DND-41 (cell line): Measurements from ENCODE around the gene ENOPH1.

Experiments used
- ATAC-seq: fragments of 200-7000 bp; cut with Tn5 transposase; 3 replicates; pipeline ENCODE4 v1.9.1; 2021; ENCODE audit warnings: low read depth; ENCODE audit not compliant: insufficient read depth
- DNase-seq: peaks from one replicate; pipeline ENCODE4 v3.0.0-alpha.2; 2020
- H2AFZ ChIP-seq: 2 replicates; pipeline ENCODE4 v1.6.0; 2012; ENCODE audit warnings: low read depth, low read length
- H3K27ac ChIP-seq: 2 replicates; pipeline ENCODE4 v1.5.1; 2012; ENCODE audit warnings: low read length, inconsistent platforms
- H3K27me3 ChIP-seq: fragments of 200-600 bp; sonication (generic); 2 replicates; pipeline ENCODE4 v1.6.0; 2012; ENCODE audit warnings: low read length, mild to moderate bottlenecking, inconsistent platforms; ENCODE audit not compliant: insufficient read depth, poor library complexity
- H3K36me3 ChIP-seq: 2 replicates; pipeline ENCODE4 v1.5.1; 2012; ENCODE audit warnings: low read length, inconsistent platforms; ENCODE audit not compliant: insufficient read depth
- H3K4me1 ChIP-seq: 2 replicates; pipeline ENCODE4 v1.5.1; 2012; ENCODE audit warnings: mild to moderate bottlenecking, low read length; ENCODE audit not compliant: insufficient read depth
- H3K4me2 ChIP-seq: 2 replicates; pipeline ENCODE4 v1.6.0; 2012; ENCODE audit warnings: mild to moderate bottlenecking, moderate library complexity, low read length, inconsistent platforms; ENCODE audit not compliant: insufficient read depth
- H3K4me3 ChIP-seq, 2 experiments: fragments of 200-600 bp in 1 of 2; shearing (Covaris generic) in 1 of 2; 2 replicates each; pipeline ENCODE4 v1.5.1; 2012 to 2016; ENCODE audit warnings: inconsistent platforms in 2 of 2, low read length in 2 of 2, mild to moderate bottlenecking in 2 of 2, low read depth in 1 of 2, moderate library complexity in 1 of 2
- H3K79me2 ChIP-seq: 2 replicates; pipeline ENCODE4 v1.6.0; 2012; ENCODE audit warnings: low read length, inconsistent platforms; ENCODE audit not compliant: insufficient read depth
- H3K9ac ChIP-seq: 2 replicates; pipeline ENCODE4 v1.6.0; 2012; ENCODE audit warnings: low read depth, mild to moderate bottlenecking, inconsistent platforms, low read length, moderate library complexity
- H3K9me3 ChIP-seq: 2 replicates; pipeline ENCODE4 v1.5.1; 2012; ENCODE audit warnings: low read length, moderate library complexity, mild to moderate bottlenecking, inconsistent platforms; ENCODE audit not compliant: insufficient read depth, severe bottlenecking
- H4K20me1 ChIP-seq: 2 replicates; pipeline ENCODE4 v1.6.0; 2012; ENCODE audit warnings: low read length; ENCODE audit not compliant: insufficient read depth
- EZH2 ChIP-seq: IDR thresholded peaks from 3 replicates; pipeline ENCODE4 v1.6.1; 2012; ENCODE audit warnings: borderline replicate concordance, low read depth, mild to moderate bottlenecking, moderate library complexity, low read length, inconsistent platforms; ENCODE audit not compliant: severe bottlenecking
- TF ChIP-seq, protein P1 (sequence below): IDR thresholded peaks from 2 replicates; pipeline ENCODE4 v1.5.1; 2012; ENCODE audit warnings: borderline replicate concordance, low read length, moderate library complexity, mild to moderate bottlenecking; ENCODE audit not compliant: poor library complexity, severe bottlenecking; ENCODE audit errors: extremely low read depth

ENOPH1 gene

DNA sequence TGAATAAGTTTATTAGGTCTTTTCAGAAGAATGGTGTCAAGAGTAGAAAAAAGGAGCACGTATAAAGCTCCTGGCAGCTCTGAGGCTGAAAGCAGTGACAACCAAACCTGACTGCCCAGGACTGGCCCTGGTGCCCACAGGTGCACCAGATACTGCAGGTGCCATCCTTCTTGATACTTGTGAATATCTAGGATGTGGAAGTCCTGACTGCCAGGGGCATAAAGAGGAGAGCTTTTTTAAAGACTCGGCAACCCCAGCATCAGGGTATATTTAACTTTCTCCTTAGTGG is 70.7 kb downstream of the ENOPH1 start:
- Histone ChIP-seq H3K27me3 (no peaks in the 10 kb centered on the region), H3K27ac (no peak overlapping the region), H3K4me2 (no peak overlapping the region), H2AFZ (no peak overlapping the region), H3K9me3 (no peaks in the 10 kb centered on the region), H3K79me2 (no peaks in the 10 kb centered on the region), H3K4me3 (no peak overlapping the region), H3K4me1 (no peaks in the 10 kb centered on the region), H3K36me3 (no peaks in the 10 kb centered on the region), H4K20me1 (no peaks in the 10 kb centered on the region), H3K9ac (no peak overlapping the region)
- no peak for ATAC-seq
- DNase-seq = no peak
- TF ChIP-seq, protein P1, sequence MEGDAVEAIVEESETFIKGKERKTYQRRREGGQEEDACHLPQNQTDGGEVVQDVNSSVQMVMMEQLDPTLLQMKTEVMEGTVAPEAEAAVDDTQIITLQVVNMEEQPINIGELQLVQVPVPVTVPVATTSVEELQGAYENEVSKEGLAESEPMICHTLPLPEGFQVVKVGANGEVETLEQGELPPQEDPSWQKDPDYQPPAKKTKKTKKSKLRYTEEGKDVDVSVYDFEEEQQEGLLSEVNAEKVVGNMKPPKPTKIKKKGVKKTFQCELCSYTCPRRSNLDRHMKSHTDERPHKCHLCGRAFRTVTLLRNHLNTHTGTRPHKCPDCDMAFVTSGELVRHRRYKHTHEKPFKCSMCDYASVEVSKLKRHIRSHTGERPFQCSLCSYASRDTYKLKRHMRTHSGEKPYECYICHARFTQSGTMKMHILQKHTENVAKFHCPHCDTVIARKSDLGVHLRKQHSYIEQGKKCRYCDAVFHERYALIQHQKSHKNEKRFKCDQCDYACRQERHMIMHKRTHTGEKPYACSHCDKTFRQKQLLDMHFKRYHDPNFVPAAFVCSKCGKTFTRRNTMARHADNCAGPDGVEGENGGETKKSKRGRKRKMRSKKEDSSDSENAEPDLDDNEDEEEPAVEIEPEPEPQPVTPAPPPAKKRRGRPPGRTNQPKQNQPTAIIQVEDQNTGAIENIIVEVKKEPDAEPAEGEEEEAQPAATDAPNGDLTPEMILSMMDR = no peak
- no peak for TF ChIP-seq EZH2

DNA sequence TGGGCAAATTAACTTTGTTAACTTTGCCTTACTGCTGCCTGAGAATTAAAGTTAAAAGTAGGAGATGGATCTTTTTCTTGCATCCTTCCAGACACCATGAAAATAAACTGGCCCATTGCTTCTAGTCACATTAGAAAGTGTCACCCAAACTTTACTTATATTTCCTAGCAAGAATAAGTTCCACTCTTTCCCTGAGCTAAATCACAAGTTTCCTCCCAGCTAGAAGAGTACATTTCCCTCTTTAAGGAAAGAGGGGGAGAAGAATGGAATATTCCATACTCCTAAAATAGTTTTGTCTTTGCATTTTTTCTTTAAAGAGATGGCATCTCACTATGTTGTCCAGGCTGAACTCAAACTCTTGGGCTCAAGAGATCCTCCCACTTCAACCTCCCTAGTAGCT is 77.6 kb downstream of the ENOPH1 start:
- no peaks in the 10 kb centered on the region for H4K20me1 ChIP-seq
- no peak overlapping the region for H3K4me2 ChIP-seq
- TF ChIP-seq, protein P1 = no peak
- TF ChIP-seq EZH2 = no peak
- no peak for DNase-seq
- no peak overlapping the region for H3K4me3 ChIP-seq
- no peaks in the 10 kb centered on the region for H3K79me2 ChIP-seq
- H3K27ac ChIP-seq = no peak overlapping the region
- no peaks in the 10 kb centered on the region for H3K9me3 ChIP-seq
- H2AFZ ChIP-seq = no peak overlapping the region
- no peak overlapping the region for H3K9ac ChIP-seq
- ATAC-seq = no peak
- no peaks in the 10 kb centered on the region for H3K27me3 ChIP-seq
- H3K36me3 ChIP-seq = no peaks in the 10 kb centered on the region
- H3K4me1 ChIP-seq = no peaks in the 10 kb centered on the region

DNA sequence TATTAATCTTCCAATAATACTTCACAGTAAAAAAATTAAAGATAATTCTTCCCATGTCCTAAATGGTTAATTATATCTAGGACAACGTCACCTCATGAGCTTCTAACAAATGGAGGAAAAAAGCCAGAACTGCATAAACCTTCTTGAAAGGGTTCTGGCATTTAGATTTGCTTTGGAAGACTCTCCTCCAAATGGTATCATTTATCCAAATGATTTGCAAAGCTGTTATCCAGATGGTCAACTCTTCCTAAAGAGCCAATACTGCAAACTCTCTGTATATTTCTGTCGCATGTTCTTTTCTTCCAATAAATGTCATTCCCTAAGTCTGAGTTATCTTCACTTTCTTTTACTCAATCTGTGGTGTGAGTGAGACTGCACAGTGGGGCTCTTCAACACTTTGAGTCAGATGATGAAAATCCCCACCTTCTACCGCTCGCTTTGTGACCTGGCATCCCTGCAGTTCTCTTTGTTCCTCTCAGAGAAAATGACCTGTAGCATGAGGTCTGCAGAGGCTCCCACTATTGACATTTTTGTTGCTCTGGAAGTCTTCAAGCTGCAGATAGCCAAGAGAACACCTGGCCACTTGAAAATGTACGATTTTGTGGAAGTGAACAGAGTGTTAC is 78.5 kb downstream of the ENOPH1 start:
- no peak overlapping the region for H3K9ac ChIP-seq
- ATAC-seq (no peak), DNase-seq (no peak)
- H3K4me1 ChIP-seq = no peaks in the 10 kb centered on the region
- no peak overlapping the region for H2AFZ ChIP-seq
- no peak overlapping the region for H3K4me2 ChIP-seq
- H3K36me3 ChIP-seq = no peaks in the 10 kb centered on the region
- TF ChIP-seq, protein P1 = no peak
- no peak for TF ChIP-seq EZH2
- H3K4me3 ChIP-seq = no peak overlapping the region
- H3K27me3 ChIP-seq = peaks cover 3% of the 10 kb centered on the region
- H3K79me2 ChIP-seq = no peaks in the 10 kb centered on the region
- H3K27ac ChIP-seq = no peak overlapping the region
- no peaks in the 10 kb centered on the region for H3K9me3 ChIP-seq
- H4K20me1 ChIP-seq = no peaks in the 10 kb centered on the region

DNA sequence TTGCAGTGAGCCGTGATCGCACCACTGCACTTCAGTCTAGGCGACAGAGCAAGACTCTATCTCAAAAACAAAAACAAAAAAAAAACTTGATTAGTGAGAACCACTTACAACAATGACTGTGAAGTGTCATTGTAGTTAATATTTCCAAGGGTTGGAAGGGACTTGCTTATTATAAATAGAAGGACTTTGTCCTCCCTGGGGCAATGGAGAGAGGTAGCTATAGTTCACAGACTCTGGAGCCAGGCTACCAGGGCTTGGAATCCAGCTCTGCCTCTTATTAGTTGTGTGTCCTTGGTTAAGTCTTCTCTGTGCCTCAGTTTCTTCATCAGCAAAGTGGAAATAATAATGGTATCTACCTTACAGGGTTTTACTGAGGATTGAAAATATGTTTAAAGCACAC is 79.8 kb downstream of the ENOPH1 start:
- no peaks in the 10 kb centered on the region for H4K20me1 ChIP-seq
- TF ChIP-seq, protein P1 = no peak
- TF ChIP-seq EZH2 = no peak
- no peak overlapping the region for H3K4me3 ChIP-seq
- no peak overlapping the region for H3K9ac ChIP-seq
- no peaks in the 10 kb centered on the region for H3K9me3 ChIP-seq
- no peaks in the 10 kb centered on the region for H3K4me1 ChIP-seq
- no peak overlapping the region for H2AFZ ChIP-seq
- H3K4me2 ChIP-seq = no peak overlapping the region
- ATAC-seq (no peak), DNase-seq (no peak)
- no peak overlapping the region for H3K27ac ChIP-seq
- H3K36me3 ChIP-seq = no peaks in the 10 kb centered on the region
- H3K27me3 ChIP-seq = peaks cover 8% of the 10 kb centered on the region
- no peaks in the 10 kb centered on the region for H3K79me2 ChIP-seq
